VCaP (cell line): ENCODE data around the gene DCLK2.

Source experiments
- H3K27ac ChIP-seq: fragments of 450-650 bp; 2 replicates; pipeline ENCODE4 v1.5.1; 2017
- CTCF ChIP-seq: fragments of 450-650 bp; conservative IDR thresholded peaks from 2 replicates; pipeline ENCODE4 v1.5.1; 2017; ENCODE audit warnings: mild to moderate bottlenecking, moderate library complexity

Gene DCLK2

GRCh38 chr4:150140774-150141400, 62.6 kb downstream of the DCLK2 start:
- H3K27ac ChIP-seq: no peak overlapping the region
- TF ChIP-seq CTCF: no peak

GRCh38 chr4:150141756-150142155, 63.5 kb downstream of the DCLK2 start:
- H3K27ac ChIP-seq: no peak overlapping the region
- TF ChIP-seq CTCF: no peak

GRCh38 chr4:150142831-150143230, 64.6 kb downstream of the DCLK2 start:
- TF ChIP-seq CTCF: no peak
- no peak overlapping the region for H3K27ac ChIP-seq

GRCh38 chr4:150145090-150145945, 67.1 kb downstream of the DCLK2 start:
- H3K27ac ChIP-seq: no peak overlapping the region

GRCh38 chr4:150145946-150146340, 67.7 kb downstream of the DCLK2 start:
- no peak overlapping the region for H3K27ac ChIP-seq
- no peak for TF ChIP-seq CTCF

More at GRCh38 chr4:150145090-150145945, 67.1 kb downstream of the DCLK2 start:
- no peak for TF ChIP-seq CTCF

GRCh38 chr4:150149381-150149780, 71.1 kb downstream of the DCLK2 start:
- H3K27ac ChIP-seq: no peak overlapping the region
- TF ChIP-seq CTCF: no peak

GRCh38 chr4:150150629-150151062, 72.4 kb downstream of the DCLK2 start:
- TF ChIP-seq CTCF: no peak
- no peak overlapping the region for H3K27ac ChIP-seq
